Kidney epithelial cell (primary cell): ENCODE measurements around the gene RAB4A. TPM values are rescaled to one million over a fixed set of nuclear protein-coding genes. Genes with fewer than 3 reads are reported as not detected.

Experiments
- DNase-seq: peaks from one replicate; pipeline ENCODE4 v3.0.0-alpha.2; 2010; ENCODE audit warnings: low read depth
- H3K27me3 ChIP-seq: 2 replicates; pipeline ENCODE4 v1.6.0; 2011; ENCODE audit warnings: low read length; ENCODE audit not compliant: control insufficient read depth, insufficient read depth
- H3K36me3 ChIP-seq: 2 replicates; pipeline ENCODE4 v1.5.1; 2011; ENCODE audit warnings: low read length; ENCODE audit not compliant: control insufficient read depth, insufficient read depth
- H3K4me3 ChIP-seq: 2 replicates; pipeline ENCODE4 v1.5.1; 2011; ENCODE audit warnings: low read depth, mild to moderate bottlenecking, control low read depth, low read length
- total RNA-seq: library from RNA; depleted of rRNA; stranded (reverse); fragments of >200 nt; gene quantifications from 2 replicates; pipeline ENCODE4 v1.2.3, GENCODE V29; 2015
- TF ChIP-seq, protein P1 (sequence below): IDR thresholded peaks from 2 replicates; pipeline ENCODE4 v1.5.1; 2011; ENCODE audit warnings: mild to moderate bottlenecking, moderate library complexity, low read length, control low read depth, inconsistent platforms; ENCODE audit not compliant: insufficient read depth, poor library complexity, severe bottlenecking

RAB4A gene, protein sequence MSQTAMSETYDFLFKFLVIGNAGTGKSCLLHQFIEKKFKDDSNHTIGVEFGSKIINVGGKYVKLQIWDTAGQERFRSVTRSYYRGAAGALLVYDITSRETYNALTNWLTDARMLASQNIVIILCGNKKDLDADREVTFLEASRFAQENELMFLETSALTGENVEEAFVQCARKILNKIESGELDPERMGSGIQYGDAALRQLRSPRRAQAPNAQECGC
- total RNA-seq = 28.1 and 53.9 TPM in 2 replicates

DNA sequence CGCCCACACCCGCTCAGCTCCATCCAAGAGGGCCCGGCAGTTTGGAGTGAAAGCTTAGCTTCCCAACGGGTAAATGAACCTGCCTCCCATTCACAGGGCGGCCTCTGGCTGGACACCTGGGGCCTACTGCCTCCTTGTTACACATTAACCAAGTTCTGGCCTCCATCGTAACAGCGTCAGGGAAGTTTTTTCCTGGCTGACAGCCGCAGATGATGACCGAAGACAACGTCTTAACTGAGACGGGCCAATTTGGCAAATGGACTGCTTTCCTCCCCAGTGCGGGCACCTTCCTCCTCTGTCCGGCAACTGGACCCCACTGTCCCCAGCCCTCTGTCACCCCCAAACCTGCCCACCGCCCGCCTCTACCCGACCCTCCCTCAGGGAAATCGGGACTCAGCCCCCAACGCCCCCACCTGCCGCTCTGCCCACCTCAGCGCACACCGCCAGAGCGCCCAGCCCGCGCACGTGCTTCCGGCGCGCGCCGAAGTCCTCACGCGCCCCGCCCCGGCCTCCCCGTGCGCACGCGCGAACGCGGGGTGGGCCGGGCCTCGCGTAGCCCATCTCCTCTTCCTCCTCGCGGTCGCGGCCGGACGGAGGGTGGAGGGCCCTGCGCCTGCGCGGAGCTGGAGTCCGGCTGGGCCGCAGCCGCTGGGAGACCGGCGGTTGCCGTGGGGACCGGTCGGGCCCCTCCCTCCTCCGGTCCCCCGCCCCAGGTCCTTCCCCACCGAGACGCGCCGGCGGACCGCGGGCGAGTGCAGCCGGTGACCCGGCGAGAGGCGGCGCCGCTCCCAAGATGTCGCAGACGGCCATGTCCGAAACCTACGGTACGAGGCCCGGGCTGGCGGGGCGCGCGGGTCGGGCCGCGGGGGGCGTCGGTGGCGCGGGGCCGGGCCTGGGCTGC is at the start of gene RAB4A:
Gene RAB4A, plus strand, starts transcription at position 565 of the 901 bp plus-strand sequence. Its CDS starts 229 bp downstream, at position 794.
- TF ChIP-seq, protein P1, sequence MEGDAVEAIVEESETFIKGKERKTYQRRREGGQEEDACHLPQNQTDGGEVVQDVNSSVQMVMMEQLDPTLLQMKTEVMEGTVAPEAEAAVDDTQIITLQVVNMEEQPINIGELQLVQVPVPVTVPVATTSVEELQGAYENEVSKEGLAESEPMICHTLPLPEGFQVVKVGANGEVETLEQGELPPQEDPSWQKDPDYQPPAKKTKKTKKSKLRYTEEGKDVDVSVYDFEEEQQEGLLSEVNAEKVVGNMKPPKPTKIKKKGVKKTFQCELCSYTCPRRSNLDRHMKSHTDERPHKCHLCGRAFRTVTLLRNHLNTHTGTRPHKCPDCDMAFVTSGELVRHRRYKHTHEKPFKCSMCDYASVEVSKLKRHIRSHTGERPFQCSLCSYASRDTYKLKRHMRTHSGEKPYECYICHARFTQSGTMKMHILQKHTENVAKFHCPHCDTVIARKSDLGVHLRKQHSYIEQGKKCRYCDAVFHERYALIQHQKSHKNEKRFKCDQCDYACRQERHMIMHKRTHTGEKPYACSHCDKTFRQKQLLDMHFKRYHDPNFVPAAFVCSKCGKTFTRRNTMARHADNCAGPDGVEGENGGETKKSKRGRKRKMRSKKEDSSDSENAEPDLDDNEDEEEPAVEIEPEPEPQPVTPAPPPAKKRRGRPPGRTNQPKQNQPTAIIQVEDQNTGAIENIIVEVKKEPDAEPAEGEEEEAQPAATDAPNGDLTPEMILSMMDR = no peak
- no peaks in the 10 kb centered on the region for H3K27me3 ChIP-seq
- no peaks in the 10 kb centered on the region for H3K36me3 ChIP-seq
- peak; percentile 45 for DNase-seq
- peak within 1 kb of the TSS; percentile 67 for H3K4me3 ChIP-seq

DNA sequence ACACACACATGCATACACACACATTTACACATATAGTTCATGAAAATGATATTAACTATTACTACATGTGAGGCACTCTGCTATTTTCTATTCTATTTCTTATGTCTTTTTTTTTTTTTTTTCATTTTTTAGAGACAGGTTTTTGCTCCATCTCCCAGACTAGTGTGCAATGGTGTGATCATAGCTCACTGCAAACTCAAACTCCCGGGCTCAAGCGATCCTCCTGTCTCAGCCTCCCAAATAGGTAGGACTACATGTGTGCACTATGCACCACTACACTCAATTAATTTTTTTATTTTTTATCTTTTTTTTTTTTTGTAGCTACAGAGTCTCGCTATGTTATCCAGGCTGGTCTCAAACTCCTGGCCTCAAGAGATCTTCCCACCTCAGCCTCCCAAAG is 48.8 kb upstream of the RAB4A start:
- Histone ChIP-seq H3K4me3 (no peak overlapping the region), H3K27me3 (peaks cover 3% of the 10 kb centered on the region), H3K36me3 (no peaks in the 10 kb centered on the region)
- DNase-seq = no peak
- TF ChIP-seq, protein P1 = no peak

DNA sequence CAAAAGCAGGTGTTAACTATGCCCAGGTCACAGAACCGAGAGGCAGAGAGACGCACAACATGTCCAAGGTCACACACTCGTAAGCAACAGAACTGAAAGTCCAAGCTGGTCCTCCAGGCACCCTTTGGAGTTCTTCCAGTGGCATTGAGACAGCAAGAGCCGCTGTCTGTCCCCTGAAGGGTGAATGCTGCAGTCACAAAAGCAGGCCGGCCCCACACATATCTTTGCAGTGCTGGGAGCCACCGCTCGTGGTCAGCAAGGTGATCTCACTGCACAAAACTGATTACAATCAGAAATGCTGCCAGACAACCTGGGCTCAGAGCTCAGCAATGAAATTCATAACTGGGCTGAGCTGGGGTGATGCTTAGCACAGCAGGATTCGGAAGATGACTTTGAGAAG is 47.4 kb upstream of the RAB4A start:
- no peaks in the 10 kb centered on the region for H3K36me3 ChIP-seq
- DNase-seq = no peak
- TF ChIP-seq, protein P1 = no peak
- peaks cover 3% of the 10 kb centered on the region for H3K27me3 ChIP-seq
- H3K4me3 ChIP-seq = no peak overlapping the region

DNA sequence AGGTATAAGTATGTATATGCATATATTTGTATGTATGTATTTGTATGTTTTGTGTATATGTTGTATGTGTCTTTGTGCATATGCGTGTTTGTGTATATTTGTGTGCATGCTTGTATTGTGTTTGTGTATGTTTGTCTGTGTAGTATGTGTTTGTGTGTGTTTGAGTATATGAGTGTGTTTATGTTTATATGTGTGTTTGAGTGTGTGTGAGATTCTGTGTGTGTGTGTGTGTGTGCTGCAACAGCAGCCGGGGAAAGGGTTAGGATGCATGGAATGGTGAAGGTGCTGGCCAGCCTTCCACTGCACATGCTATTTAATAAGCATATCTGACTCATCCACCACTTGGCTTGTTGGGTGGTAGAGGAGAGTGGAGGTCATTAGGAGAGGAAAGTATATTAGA is 46.6 kb upstream of the RAB4A start:
- H3K27me3 ChIP-seq = peaks cover 3% of the 10 kb centered on the region
- no peak for DNase-seq
- TF ChIP-seq, protein P1 = no peak
- no peak overlapping the region for H3K4me3 ChIP-seq
- no peaks in the 10 kb centered on the region for H3K36me3 ChIP-seq

DNA sequence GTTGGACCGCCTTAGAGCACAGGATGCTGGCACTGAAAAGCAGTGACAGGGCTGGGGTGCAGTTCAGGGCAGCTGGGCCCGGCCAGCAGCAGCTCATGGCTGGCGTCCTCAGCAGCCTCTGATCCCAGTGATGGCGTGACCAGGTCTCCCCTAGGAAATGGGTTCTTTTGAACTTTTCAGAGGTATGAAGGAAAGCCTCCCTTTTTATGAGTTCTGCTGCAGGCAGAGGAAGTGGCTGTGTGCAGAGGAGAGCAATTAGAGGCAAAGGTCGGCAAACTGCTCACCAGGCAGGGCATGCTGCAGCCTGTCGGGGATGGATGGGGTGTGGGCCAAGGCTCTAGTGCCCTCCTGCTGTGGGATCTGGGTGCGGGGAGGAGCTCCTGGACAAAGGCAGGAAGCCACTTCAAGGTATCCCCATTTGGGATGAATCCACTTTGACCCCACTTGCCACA is 45.6 kb upstream of the RAB4A start:
- H3K27me3 ChIP-seq = peaks cover 7% of the 10 kb centered on the region
- TF ChIP-seq, protein P1 = no peak
- H3K36me3 ChIP-seq = no peaks in the 10 kb centered on the region
- no peak overlapping the region for H3K4me3 ChIP-seq
- DNase-seq = no peak

DNA sequence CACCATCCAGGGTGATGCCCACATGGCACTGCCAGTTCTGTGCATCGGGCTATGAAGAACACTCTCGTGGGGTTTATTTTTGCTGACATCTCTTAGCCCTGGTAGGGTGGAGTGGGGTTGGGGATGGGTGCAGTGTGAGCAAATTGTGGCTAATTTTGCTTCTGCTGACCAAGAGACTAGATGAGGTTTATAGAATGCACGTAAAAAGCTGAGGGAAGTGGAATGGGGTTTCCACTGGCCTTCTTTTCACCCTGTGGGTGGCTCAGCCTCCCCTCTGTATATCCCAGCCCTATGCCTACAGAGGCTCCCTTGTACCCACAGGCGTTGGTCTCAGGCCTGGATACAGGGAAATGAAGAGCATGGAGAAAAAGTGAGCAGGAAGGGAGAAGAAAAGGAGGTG is 44.1 kb upstream of the RAB4A start:
- DNase-seq = no peak
- Histone ChIP-seq H3K36me3 (no peaks in the 10 kb centered on the region), H3K27me3 (peaks cover 7% of the 10 kb centered on the region), H3K4me3 (no peak overlapping the region)
- TF ChIP-seq, protein P1 = no peak
